Measurements from ENCODE around the gene C10orf90. TPM values are rescaled to one million over a fixed set of nuclear protein-coding genes. Genes with fewer than 3 reads are reported as not detected.

Gene C10orf90
- total and polyA plus RNA-seq, 2 experiments from 2014 or later = 0.20 TPM; not detected in 1

DNA sequence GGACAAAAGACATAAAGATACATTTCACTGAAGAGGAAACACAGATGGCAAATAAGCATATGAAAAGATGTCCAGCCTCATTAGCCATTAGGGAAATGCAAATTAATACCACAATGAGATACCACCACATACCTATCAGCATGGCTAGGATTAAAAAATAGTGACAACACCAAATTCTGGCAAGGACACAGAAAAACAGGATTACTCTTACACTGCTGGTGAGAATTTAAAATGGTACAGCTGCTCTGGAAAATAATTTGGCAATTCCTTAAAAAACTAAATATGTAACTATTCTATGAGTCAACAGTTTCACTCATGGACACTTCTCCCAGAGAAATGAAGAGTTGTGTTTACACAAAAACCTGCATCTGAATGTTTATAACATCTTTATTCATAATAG is 121.1 kb downstream of the C10orf90 start:
- no peaks in the 10 kb centered on the region for H3K4me1 ChIP-seq (ENCODE audit: insufficient read depth)
- no peak overlapping the region for H2AFZ ChIP-seq
- no peak overlapping the region for H3K4me3 ChIP-seq
- peaks cover 2% of the 10 kb centered on the region for H3K27me3 ChIP-seq
- H3K79me2 ChIP-seq = no peaks in the 10 kb centered on the region
- TF ChIP-seq CTCF (IDR thresholded peaks at IDR 0.05; ENCODE audit: poor library complexity) = no peak
- TF ChIP-seq EZH2 (IDR thresholded peaks at IDR 0.05; ENCODE audit: borderline replicate concordance) = no peak
- no peak for TF ChIP-seq EZH2phosphoT487 (IDR thresholded peaks at IDR 0.05; ENCODE audit: low read depth, severe bottlenecking, unreplicated experiment)
- H4K20me1 ChIP-seq (ENCODE audit: insufficient read depth, poor library complexity, severe bottlenecking) = no peaks in the 10 kb centered on the region
- H3K27ac ChIP-seq = no peak overlapping the region
- no peaks in the 10 kb centered on the region for H3K9me2 ChIP-seq (replicated peaks; ENCODE audit: insufficient read depth)
- H3K9me3 ChIP-seq (ENCODE audit: low read depth) = no peaks in the 10 kb centered on the region
- no peak for DNase-seq (ENCODE audit: low spot score)
- no peaks in the 10 kb centered on the region for H3K36me3 ChIP-seq (replicated peaks; ENCODE audit: insufficient read depth, low read depth)
- H3K4me2 ChIP-seq = no peak overlapping the region

DNA sequence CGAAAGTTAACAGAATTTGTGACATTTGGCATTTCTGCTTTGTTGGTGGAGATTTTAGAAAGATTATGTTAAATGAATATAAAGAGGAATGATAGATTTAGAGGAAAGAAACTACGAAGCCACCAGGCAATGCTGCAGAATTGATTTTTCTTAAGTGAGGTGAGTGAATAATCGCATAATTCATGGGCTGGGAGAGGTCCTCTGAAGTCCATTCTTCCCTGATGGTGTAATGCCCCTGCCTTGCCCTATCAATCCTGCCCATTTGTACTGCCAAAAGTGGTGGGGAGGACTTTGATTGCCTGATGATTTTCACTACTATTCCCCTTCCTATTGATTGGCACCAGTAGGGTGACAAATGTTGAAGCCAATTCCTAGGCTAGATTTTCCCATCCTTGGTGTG is 125.9 kb downstream of the C10orf90 start:
- no peak for DNase-seq (ENCODE audit: low spot score)
- Histone ChIP-seq H3K4me1 (ENCODE audit: insufficient read depth) (no peaks in the 10 kb centered on the region), H3K27ac (no peak overlapping the region), H3K27me3 (peaks cover 9% of the 10 kb centered on the region), H3K4me2 (no peak overlapping the region), H3K4me3 (no peak overlapping the region), H3K9me2 (replicated peaks; ENCODE audit: insufficient read depth) (no peaks in the 10 kb centered on the region), H3K9me3 (ENCODE audit: low read depth) (no peaks in the 10 kb centered on the region), H3K36me3 (replicated peaks; ENCODE audit: insufficient read depth, low read depth) (no peaks in the 10 kb centered on the region), H4K20me1 (ENCODE audit: insufficient read depth, poor library complexity, severe bottlenecking) (no peaks in the 10 kb centered on the region), H3K79me2 (no peaks in the 10 kb centered on the region), H2AFZ (no peak overlapping the region)
- TF ChIP-seq EZH2phosphoT487 (IDR thresholded peaks at IDR 0.05; ENCODE audit: low read depth, severe bottlenecking, unreplicated experiment) (no peak), CTCF (IDR thresholded peaks at IDR 0.05; ENCODE audit: poor library complexity) (no peak), EZH2 (IDR thresholded peaks at IDR 0.05; ENCODE audit: borderline replicate concordance) (no peak)
- WGBS (ENCODE audit: low lambda C conversion rate, missing lambda C conversion rate) = 74% methylated on average over 3 of the region's 3 CpGs

DNA sequence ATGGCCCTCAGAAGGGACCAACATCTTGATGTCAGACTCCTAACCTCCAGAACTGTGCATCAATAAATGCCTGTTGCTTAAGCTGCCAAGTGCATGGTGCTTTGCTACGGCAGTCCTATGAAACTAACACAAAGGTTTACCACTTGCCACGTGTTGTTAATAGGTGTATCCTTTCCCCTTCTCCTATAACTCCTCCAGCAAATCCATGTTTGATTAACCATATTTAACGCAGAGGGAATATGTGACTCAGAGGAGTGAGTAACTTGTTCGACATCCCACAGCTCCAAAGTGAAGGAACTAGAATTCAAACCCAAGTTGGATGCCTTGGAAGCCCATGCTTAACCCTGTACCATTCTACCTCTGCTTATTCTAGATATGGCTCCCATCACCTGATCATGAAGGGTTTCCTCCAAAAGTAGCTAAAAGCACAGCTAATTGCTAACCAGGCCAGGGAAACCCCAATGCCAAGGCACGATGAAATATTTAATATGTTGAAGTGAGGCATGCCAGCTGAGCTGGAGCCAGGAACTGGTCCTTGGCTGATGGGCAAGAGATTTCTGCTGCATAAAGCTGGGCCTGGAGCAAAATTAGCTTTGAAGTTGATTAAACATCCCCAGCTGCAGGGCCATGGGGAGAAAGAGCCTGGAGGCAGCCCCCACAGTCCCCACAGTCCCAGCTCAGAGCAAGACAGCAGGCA is 131.9 kb downstream of the C10orf90 start:
- no peak overlapping the region for H3K4me3 ChIP-seq
- H2AFZ ChIP-seq = no peak overlapping the region
- WGBS (ENCODE audit: low lambda C conversion rate, missing lambda C conversion rate) = 91% methylated on average over 5 of the region's 5 CpGs
- H3K9me3 ChIP-seq (ENCODE audit: low read depth) = no peaks in the 10 kb centered on the region
- H3K4me1 ChIP-seq (ENCODE audit: insufficient read depth) = no peaks in the 10 kb centered on the region
- H3K27ac ChIP-seq = no peak overlapping the region
- H4K20me1 ChIP-seq (ENCODE audit: insufficient read depth, poor library complexity, severe bottlenecking) = no peaks in the 10 kb centered on the region
- H3K9me2 ChIP-seq (replicated peaks; ENCODE audit: insufficient read depth) = no peaks in the 10 kb centered on the region
- no peaks in the 10 kb centered on the region for H3K27me3 ChIP-seq
- H3K4me2 ChIP-seq = no peak overlapping the region
- no peaks in the 10 kb centered on the region for H3K79me2 ChIP-seq
- TF ChIP-seq CTCF (IDR thresholded peaks at IDR 0.05; ENCODE audit: poor library complexity) (no peak), EZH2 (IDR thresholded peaks at IDR 0.05; ENCODE audit: borderline replicate concordance) (no peak), EZH2phosphoT487 (IDR thresholded peaks at IDR 0.05; ENCODE audit: low read depth, severe bottlenecking, unreplicated experiment) (no peak)
- H3K36me3 ChIP-seq (replicated peaks; ENCODE audit: insufficient read depth, low read depth) = no peaks in the 10 kb centered on the region
- DNase-seq (ENCODE audit: low spot score) = no peak

All from hepatocyte (in vitro differentiated cells).